MM.1S (cell line): ENCODE data around the gene SHOC2.

Experiments
- CTCF ChIP-seq: fragments of 300-600 bp; sonication (generic); IDR thresholded peaks from 2 replicates; pipeline ENCODE4 v1.5.1; 2016; ENCODE audit warnings: antibody characterized with exemption, low read length, mixed read lengths
- EZH2 ChIP-seq: fragments of 300-600 bp; sonication (generic); optimal IDR thresholded peaks from 2 replicates; pipeline ENCODE3; 2017; ENCODE audit warnings: low read depth, mild to moderate bottlenecking, antibody characterized with exemption, low read length, mixed read lengths
- EZH2phosphoT487 ChIP-seq: fragments of 300-600 bp; sonication (generic); IDR thresholded peaks from 2 replicates; pipeline ENCODE4 v1.6.1; 2018; ENCODE audit warnings: antibody characterized with exemption, low read length

GRCh38 chr10:110971638-110972037 lies 52.2 kb downstream of the SHOC2 start:
- TF ChIP-seq CTCF: no peak
- no peak for TF ChIP-seq EZH2
- no peak for TF ChIP-seq EZH2phosphoT487
